Mononuclear cell (primary cell): ENCODE results near the gene KLHL22. TPM values are rescaled to one million over a fixed set of nuclear protein-coding genes. Genes with fewer than 3 reads are reported as not detected.

ENCODE experiments used
- H3K27me3 ChIP-seq: 2 replicates; pipeline ENCODE4 v1.6.0; 2011; ENCODE audit warnings: low read length, control low read depth; ENCODE audit not compliant: insufficient read depth
- H3K4me1 ChIP-seq: 2 replicates; pipeline ENCODE4 v1.5.1; 2011; ENCODE audit warnings: mild to moderate bottlenecking, low read length, control low read depth; ENCODE audit not compliant: insufficient read depth
- H3K4me3 ChIP-seq: 2 replicates; pipeline ENCODE4 v1.5.1; 2011; ENCODE audit warnings: mild to moderate bottlenecking, low read length, moderate library complexity
- H3K9me3 ChIP-seq: 2 replicates; pipeline ENCODE4 v1.5.1; 2011; ENCODE audit warnings: low read depth, mild to moderate bottlenecking, control low read depth, low read length
- total RNA-seq: library from RNA; depleted of rRNA; stranded (reverse); fragments of >200 nt; gene quantifications from one replicate; pipeline ENCODE4 v1.2.3, GENCODE V29; 2012

KLHL22 gene
- total RNA-seq, 1 donor, result 23.6 TPM

DNA sequence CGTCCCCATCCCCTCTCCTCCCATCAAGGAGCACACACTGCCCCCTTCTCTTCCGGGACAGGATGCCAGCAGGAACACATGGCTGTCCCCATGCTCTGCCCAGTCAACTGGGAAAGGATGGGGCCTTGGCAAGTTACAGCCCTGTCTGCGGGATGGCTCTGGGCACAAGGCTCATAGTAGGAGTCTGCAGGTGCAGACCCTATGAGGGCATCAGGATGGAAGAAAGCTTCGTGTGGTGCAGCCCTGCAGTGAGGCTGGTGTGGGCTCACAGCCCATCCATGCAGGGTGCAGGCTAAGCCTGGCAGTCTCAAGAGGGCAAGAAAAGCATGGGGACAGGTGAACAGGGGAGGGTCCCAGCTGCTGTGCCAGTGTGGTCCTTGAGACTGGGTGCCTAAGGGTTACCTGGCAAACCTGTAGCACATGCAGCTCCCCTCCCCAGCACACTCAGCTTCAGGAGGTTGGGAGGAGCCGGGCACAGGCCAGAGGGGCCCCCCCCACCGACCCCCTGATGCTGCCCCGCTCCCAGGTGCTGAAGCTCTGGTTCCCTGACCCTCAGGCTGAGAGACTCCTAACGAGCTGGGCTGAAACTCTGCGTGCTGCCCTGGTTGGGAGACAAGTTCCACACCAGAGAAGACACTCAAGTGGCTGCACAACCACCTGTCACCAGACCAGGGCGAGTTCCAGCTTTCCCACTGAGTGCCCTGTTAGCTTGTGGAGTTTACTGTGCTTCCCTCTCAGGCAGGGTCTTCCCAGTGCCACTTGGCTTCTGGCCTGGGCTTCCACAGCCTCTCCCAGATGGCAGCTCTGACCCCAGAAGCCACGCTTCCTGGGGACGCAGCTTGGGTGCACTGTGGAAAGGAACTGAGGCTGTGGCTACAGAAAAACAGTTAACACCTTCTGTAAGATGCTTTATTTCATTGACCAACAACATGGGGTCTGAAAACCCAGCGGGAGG lies 54.7 kb downstream of the KLHL22 start:
- Histone ChIP-seq H3K9me3 (no peaks in the 10 kb centered on the region), H3K4me1 (peaks cover 21% of the 10 kb centered on the region), H3K4me3 (no peak overlapping the region)

GRCh38 chr22:20439928-20440575 lies 55.5 kb downstream of the KLHL22 start:
- Histone ChIP-seq H3K4me3 (no peak overlapping the region), H3K4me1 (peaks cover 21% of the 10 kb centered on the region), H3K9me3 (no peaks in the 10 kb centered on the region), H3K27me3 (peaks cover 27% of the 10 kb centered on the region)

More for the DNA sequence above, 54.7 kb downstream of the KLHL22 start:
- H3K27me3 ChIP-seq, result peaks cover 19% of the 10 kb centered on the region

GRCh38 chr22:20439556-20439927 lies 56.1 kb downstream of the KLHL22 start:
- Histone ChIP-seq H3K4me1 (peaks cover 21% of the 10 kb centered on the region), H3K9me3 (no peaks in the 10 kb centered on the region), H3K4me3 (no peak overlapping the region), H3K27me3 (peaks cover 32% of the 10 kb centered on the region)

DNA sequence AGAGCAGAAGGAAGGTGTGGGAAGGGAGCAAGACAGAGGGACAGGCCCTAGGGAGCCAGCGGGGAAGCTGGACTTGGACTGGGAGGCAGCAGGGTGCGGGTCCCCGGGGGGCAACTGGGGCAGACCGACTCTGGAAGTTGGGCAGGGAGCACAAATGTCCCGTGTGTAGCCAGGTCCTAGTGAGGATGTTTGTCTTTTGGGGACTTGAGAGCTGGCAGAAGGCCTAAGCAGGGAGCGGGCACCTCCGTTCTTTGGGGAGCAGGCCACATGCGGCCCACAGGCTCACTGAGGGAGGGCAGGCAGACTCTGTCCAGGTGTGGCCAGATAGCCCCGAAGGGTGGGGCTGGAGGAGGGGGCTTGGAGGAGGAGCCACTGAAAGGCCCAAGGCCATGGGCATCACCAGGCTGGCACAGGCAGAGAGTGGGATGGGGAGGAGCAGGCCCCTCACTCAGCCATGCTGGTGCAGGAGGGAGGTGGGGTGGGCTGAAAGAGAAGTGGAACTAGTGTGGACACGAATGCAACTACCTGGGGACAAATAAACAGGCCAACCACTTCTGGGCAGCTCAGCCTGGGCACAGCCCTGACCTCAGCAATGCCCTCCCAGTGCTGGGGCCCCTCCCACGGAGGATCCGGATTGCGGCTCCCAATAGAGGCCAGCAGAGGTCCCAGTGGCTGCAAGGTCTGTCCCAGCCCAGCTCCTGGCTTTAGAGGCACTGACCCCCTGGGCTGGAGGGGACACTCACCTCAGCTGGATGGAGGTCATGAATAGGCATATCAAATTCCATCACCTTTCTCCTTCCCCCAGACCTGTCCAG lies 56.7 kb downstream of the KLHL22 start:
- peaks cover 21% of the 10 kb centered on the region for H3K4me1 ChIP-seq
- no peaks in the 10 kb centered on the region for H3K9me3 ChIP-seq
- no peak overlapping the region for H3K4me3 ChIP-seq
- peaks cover 35% of the 10 kb centered on the region for H3K27me3 ChIP-seq

- peaks cover 35% of the 10 kb centered on the region for H3K27me3 ChIP-seq
- H3K9me3 ChIP-seq, result no peaks in the 10 kb centered on the region
- peaks cover 21% of the 10 kb centered on the region for H3K4me1 ChIP-seq
- no peak overlapping the region for H3K4me3 ChIP-seq
Measured at GRCh38 chr22:20438427-20438677, 57.2 kb downstream of the KLHL22 start.

DNA sequence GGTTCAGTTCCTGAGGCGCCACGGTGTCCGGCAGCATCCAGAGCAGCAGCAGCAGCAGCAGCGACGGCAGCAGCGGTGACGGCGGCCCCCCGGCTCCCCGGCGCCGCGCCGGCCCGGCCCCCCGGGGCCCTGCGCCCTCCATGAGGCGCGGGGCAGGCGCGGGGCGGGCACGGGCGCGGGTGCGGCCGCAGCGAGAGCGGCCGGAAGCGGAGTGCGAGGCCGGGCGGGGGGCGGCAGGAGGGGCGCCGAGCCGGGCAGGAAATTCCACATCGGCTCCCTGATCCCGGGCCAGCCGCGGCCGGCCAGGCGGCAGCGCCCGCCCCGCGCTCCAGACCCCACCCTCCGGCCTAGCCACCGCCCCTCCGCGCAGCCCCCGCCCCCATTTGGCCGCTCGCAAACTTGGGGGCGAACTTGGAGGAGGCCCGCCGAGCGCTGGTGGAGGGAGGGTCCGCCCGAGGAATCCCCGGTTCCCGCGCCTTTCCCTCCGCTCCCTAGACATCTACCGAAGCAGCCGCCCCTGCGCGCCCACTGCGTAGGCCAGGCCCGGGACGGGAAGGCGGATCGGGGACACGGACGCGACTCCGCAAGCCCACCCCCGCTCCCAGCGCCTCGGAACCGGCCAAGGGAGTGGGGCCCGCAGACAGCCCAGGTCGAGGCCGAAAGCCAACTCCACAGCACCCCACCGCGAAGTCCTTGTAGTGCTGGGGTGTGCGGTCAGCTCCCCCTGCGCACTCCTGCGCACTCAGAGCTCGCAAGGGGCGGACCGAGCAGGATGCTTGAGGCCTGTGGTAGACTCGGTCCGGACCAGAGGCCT lies 57.8 kb downstream of the KLHL22 start, which contains the start of gene SCARF2:
Gene SCARF2 (minus strand): TSS at position 213 of the 814 bp plus-strand sequence. CDS start 71 bp downstream, at position 142.
- no peak within 1 kb of the TSS for H3K4me3 ChIP-seq
- peaks cover 35% of the 10 kb centered on the region for H3K27me3 ChIP-seq
- peaks cover 21% of the 10 kb centered on the region for H3K4me1 ChIP-seq
- no peaks in the 10 kb centered on the region for H3K9me3 ChIP-seq

DNA sequence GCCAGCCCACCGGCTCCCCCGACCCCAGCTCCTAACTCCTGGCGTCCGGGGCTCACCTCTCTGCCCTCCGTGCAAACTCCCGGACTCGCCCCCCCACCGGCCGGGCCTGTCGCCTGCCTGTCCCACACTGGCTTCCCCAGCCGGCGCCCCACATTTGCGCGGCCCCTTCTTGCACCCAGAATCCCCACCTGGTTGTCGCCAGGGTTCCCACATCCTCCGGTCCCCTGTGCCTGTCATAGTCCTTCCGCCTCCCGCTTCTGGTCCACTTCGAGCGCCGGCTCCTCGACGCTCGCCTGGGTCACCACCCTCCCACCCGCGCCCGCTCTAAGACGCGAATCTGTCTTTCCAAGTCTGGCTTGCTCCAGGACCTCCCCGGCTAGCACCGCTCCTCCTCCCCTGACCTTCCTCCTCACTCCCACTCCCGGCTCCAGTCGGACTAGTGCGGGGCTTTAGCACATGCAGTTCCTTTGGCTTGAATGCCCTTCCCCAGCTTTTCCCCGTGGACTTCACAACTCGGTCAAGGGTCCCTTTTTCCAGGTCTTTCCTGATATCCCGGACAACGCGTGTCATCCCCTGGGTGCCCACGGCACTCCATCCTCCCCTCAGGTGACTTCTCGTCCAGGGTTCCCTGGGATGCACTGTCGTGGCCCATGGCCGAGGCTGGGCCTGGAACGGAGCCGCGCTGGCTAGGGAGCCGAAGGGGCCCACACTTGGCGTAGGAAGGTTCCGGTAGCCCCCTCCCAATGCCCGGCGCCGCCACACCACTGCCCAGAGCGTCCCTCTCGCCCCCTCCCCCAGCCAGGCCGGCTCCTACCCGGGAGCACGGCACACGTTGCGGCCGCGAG lies 58.6 kb downstream of the KLHL22 start:
- no peaks in the 10 kb centered on the region for H3K9me3 ChIP-seq
- H3K4me3 ChIP-seq, result no peak overlapping the region
- peaks cover 21% of the 10 kb centered on the region for H3K4me1 ChIP-seq
- H3K27me3 ChIP-seq, result peaks cover 38% of the 10 kb centered on the region

DNA sequence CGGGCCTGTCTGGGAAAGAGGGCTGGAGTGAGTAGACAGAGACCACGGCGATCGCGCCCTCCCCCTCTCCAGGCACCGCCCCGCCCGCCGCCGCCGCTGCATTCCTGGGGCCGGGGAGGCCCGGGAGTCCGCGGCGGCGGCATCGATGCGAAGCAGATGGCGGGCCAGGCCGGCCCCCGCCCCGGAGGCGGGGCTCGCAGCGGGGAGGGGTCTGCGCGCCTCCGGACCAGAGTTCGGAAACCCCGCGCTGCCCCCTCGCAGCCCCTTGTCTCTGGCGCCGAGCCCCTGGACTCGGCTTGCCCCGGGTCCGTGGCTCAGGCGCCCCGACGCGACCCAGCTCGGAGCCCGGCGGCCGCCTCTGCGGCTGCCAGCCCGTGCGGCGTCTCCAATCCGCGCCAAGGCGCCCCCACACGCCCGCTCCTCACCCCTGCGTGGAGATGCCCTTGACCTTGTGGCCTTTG lies 59.3 kb downstream of the KLHL22 start:
- peaks cover 42% of the 10 kb centered on the region for H3K27me3 ChIP-seq
- peaks cover 23% of the 10 kb centered on the region for H3K4me1 ChIP-seq
- no peaks in the 10 kb centered on the region for H3K9me3 ChIP-seq
- no peak overlapping the region for H3K4me3 ChIP-seq

GRCh38 chr22:20435436-20436306 lies 59.9 kb downstream of the KLHL22 start:
- Histone ChIP-seq H3K27me3 (peaks cover 42% of the 10 kb centered on the region), H3K9me3 (no peaks in the 10 kb centered on the region), H3K4me1 (peaks cover 29% of the 10 kb centered on the region), H3K4me3 (no peak overlapping the region)

DNA sequence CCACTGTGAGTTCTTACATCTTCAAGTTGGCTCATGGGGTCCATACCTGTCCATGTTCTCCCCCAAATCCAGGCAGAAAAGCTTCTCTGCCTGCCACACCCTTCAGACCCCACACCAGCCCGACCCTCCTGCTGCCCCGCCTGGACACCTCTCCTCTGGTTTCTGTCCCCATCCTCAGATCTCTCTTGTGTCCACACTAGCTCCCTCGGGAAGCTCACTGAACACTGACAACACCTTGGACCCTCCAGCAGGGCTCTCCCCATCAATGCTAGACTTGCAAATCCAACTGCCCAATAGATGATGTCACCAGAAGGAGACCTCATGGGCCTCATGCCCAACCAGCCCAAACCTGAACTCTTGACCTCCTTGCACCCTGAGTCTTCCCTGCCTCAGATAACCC lies 60.8 kb downstream of the KLHL22 start:
- peaks cover 51% of the 10 kb centered on the region for H3K27me3 ChIP-seq

GRCh38 chr22:20434264-20434751 lies 61.3 kb downstream of the KLHL22 start:
- H3K4me3 ChIP-seq, result no peak overlapping the region
- peaks cover 51% of the 10 kb centered on the region for H3K27me3 ChIP-seq
- H3K9me3 ChIP-seq, result no peaks in the 10 kb centered on the region
- H3K4me1 ChIP-seq, result peaks cover 42% of the 10 kb centered on the region

More for the DNA sequence above, 60.8 kb downstream of the KLHL22 start:
- H3K4me1 ChIP-seq, result peaks cover 38% of the 10 kb centered on the region
- H3K9me3 ChIP-seq, result no peaks in the 10 kb centered on the region
- H3K4me3 ChIP-seq, result no peak overlapping the region

DNA sequence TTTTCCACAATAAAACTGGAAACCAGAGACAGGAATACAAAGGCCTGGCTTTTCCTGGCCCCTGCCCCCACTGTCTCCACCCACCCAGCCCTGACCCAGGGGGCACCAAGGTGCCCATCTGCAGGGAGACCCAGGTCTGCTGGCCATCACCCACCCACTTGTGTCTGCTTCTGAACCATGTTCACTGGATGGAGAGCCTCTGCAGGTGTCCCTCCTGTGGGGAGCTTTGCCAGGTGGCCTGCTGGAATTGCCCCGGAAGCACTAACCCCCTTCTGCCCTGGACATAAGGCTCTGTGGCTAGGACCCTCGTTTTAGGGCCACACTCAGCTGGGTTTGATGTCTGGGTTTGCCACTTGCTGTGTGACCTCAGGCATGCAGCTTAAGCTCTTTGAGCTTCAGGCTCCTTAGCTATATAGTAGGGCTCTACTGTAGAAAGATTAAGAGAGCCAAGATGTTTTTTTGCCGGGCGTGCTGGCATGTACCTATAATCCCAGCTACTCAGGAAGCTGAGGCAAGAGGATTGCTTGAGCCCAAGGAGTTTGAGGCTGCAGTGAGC lies 61.8 kb downstream of the KLHL22 start:
- peaks cover 45% of the 10 kb centered on the region for H3K4me1 ChIP-seq
- H3K9me3 ChIP-seq, result no peaks in the 10 kb centered on the region
- H3K4me3 ChIP-seq, result no peak overlapping the region
- peaks cover 51% of the 10 kb centered on the region for H3K27me3 ChIP-seq
